SK-N-SH treated with all-trans-retinoic acid at 6 μM for 48 hours (cell line): ENCODE data around the gene TFIP11.

Experiments used
- ATAC-seq: fragments of 200-7000 bp; cut with Tn5 transposase; 3 replicates; pipeline ENCODE4 v1.9.1; 2020; ENCODE audit warnings: mild to moderate bottlenecking, moderate library complexity
- ARNTL ChIP-seq: fragments of 450-650 bp; formaldehyde crosslinking; IDR thresholded peaks from 2 replicates; pipeline ENCODE4 v1.5.0; 2020; ENCODE audit warnings: low read depth, mild to moderate bottlenecking, moderate library complexity, borderline replicate concordance
- BACH2 ChIP-seq: fragments of 250-450 bp; sonication (Bioruptor Pico); IDR thresholded peaks from 2 replicates; pipeline ENCODE4 v1.9.0; 2021; ENCODE audit warnings: mild to moderate bottlenecking, borderline replicate concordance
- CSDC2 ChIP-seq: fragments of 250-450 bp; sonication (Bioruptor Pico); IDR thresholded peaks from 2 replicates; pipeline ENCODE4 v1.5.0; 2020; ENCODE audit warnings: mild to moderate bottlenecking, moderate library complexity
- ESRRG ChIP-seq: fragments of 250-450 bp; sonication (Bioruptor Pico); IDR thresholded peaks from 2 replicates; pipeline ENCODE4 v1.6.1; 2021; ENCODE audit warnings: mild to moderate bottlenecking
- GLIS3 ChIP-seq: fragments of 250-450 bp; sonication (Bioruptor Pico); IDR thresholded peaks from 2 replicates; pipeline ENCODE4 v1.5.0; 2020; ENCODE audit warnings: mild to moderate bottlenecking, moderate library complexity
- ISL1 ChIP-seq: fragments of 250-450 bp; sonication (Bioruptor Pico); IDR thresholded peaks from 2 replicates; pipeline ENCODE4 v2.1.2; 2022; ENCODE audit warnings: mild to moderate bottlenecking, moderate library complexity
- OSR1 ChIP-seq: fragments of 250-450 bp; sonication (Bioruptor Pico); IDR thresholded peaks from 2 replicates; pipeline ENCODE4 v1.8.0; 2022; ENCODE audit warnings: moderate library complexity, mild to moderate bottlenecking, inconsistent platforms
- PPARA ChIP-seq: fragments of 250-450 bp; sonication (Bioruptor Pico); IDR thresholded peaks from 2 replicates; pipeline ENCODE4 v1.5.0; 2020; ENCODE audit warnings: mild to moderate bottlenecking, borderline replicate concordance
- RARB ChIP-seq: fragments of 250-450 bp; sonication (Bioruptor Pico); IDR thresholded peaks from 2 replicates; pipeline ENCODE4 v1.8.0; 2021; ENCODE audit warnings: mild to moderate bottlenecking, moderate library complexity
- SNAI2 ChIP-seq: fragments of 250-450 bp; sonication (Bioruptor Pico); IDR thresholded peaks from 2 replicates; pipeline ENCODE4 v1.5.0; 2020; ENCODE audit warnings: mild to moderate bottlenecking, moderate library complexity
- TCF4 ChIP-seq: fragments of 250-450 bp; sonication (Bioruptor Pico); IDR thresholded peaks from 2 replicates; pipeline ENCODE4 v1.8.0; 2021; ENCODE audit warnings: mild to moderate bottlenecking, moderate library complexity, borderline replicate concordance
- TOX ChIP-seq: fragments of 250-450 bp; sonication (Bioruptor Pico); IDR thresholded peaks from 2 replicates; pipeline ENCODE4 v1.8.0; 2021; ENCODE audit warnings: mild to moderate bottlenecking, moderate library complexity, borderline replicate concordance
- ZC3H10 ChIP-seq: fragments of 250-450 bp; sonication (Bioruptor Pico); IDR thresholded peaks from 2 replicates; pipeline ENCODE4 v1.5.1; 2021; ENCODE audit warnings: mild to moderate bottlenecking, moderate library complexity
- ZFP3 ChIP-seq: fragments of 250-450 bp; sonication (Bioruptor Pico); IDR thresholded peaks from 2 replicates; pipeline ENCODE4 v1.5.0; 2020; ENCODE audit warnings: mild to moderate bottlenecking, moderate library complexity
- ZFP30 ChIP-seq: fragments of 450-650 bp; formaldehyde crosslinking; IDR thresholded peaks from 2 replicates; pipeline ENCODE4 v1.5.0; 2022; ENCODE audit warnings: mild to moderate bottlenecking, moderate library complexity
- ZNF565 ChIP-seq: fragments of 450-650 bp; formaldehyde crosslinking; conservative IDR thresholded peaks from 2 replicates; pipeline ENCODE4 v1.5.0; 2020; ENCODE audit warnings: low read depth, mild to moderate bottlenecking, moderate library complexity
- ZNF70 ChIP-seq: fragments of 450-650 bp; formaldehyde crosslinking; IDR thresholded peaks from 2 replicates; pipeline ENCODE4 v1.5.0; 2020; ENCODE audit warnings: mild to moderate bottlenecking, moderate library complexity
- TF ChIP-seq, protein P1 (sequence below): fragments of 250-450 bp; sonication (Bioruptor Pico); IDR thresholded peaks from 2 replicates; pipeline ENCODE4 v1.8.0; 2020; ENCODE audit warnings: mild to moderate bottlenecking, moderate library complexity, borderline replicate concordance
- TF ChIP-seq, protein P2 (sequence below): fragments of 250-450 bp; sonication (Bioruptor Pico); IDR thresholded peaks from 2 replicates; pipeline ENCODE4 v1.5.1; 2021; ENCODE audit warnings: mild to moderate bottlenecking, moderate library complexity
- TF ChIP-seq, protein P3 (sequence below): fragments of 250-450 bp; sonication (Bioruptor Pico); IDR thresholded peaks from 2 replicates; pipeline ENCODE4 v1.5.1; 2020; ENCODE audit warnings: low read depth, mild to moderate bottlenecking, moderate library complexity
- TF ChIP-seq, protein P4 (sequence below): fragments of 250-450 bp; sonication (Bioruptor Pico); IDR thresholded peaks from 2 replicates; pipeline ENCODE4 v1.8.0; 2021; ENCODE audit warnings: low read depth, mild to moderate bottlenecking, moderate library complexity, borderline replicate concordance
- TF ChIP-seq, protein P5 (sequence below): fragments of 250-450 bp; sonication (Bioruptor Pico); IDR thresholded peaks from 2 replicates; pipeline ENCODE4 v1.5.0; 2020; ENCODE audit warnings: mild to moderate bottlenecking, moderate library complexity

The TFIP11 gene

DNA sequence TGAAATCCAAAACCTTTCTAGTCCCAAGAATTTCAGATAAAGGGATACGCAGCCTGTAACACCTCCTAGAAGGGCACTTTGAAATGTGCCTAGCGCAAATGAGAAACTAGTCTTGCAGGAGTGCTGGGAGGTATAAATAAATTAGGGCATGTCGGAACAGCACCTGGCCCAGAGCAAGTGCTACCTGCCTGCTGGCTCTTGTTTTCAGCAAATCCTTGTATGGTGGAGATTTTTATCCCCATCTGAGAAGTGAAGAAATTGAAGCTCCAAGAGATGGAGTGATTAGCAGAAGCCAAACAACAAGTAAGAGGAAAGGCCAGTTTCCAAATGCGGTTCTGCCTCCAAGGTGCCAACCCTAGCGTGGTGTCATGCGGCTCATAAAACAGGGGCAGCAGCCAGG lies 36.7 kb upstream of the TFIP11 start:
- ATAC-seq, result no peak
- no peak for TF ChIP-seq ZFP30
- TF ChIP-seq ZFP3 (CRISPR knock-in tag), result no peak
- TF ChIP-seq TOX (CRISPR knock-in tag), result no peak
- no peak for TF ChIP-seq ISL1 (CRISPR knock-in tag)
- no peak for TF ChIP-seq BACH2 (CRISPR knock-in tag)
- TF ChIP-seq ZC3H10 (CRISPR knock-in tag), result no peak
- no peak for TF ChIP-seq TCF4
- TF ChIP-seq ARNTL, result no peak
- TF ChIP-seq ESRRG, result no peak
- TF ChIP-seq GLIS3 (CRISPR knock-in tag), result no peak
- no peak for TF ChIP-seq SNAI2 (CRISPR knock-in tag)
- no peak for TF ChIP-seq CSDC2 (CRISPR knock-in tag)
- TF ChIP-seq OSR1 (CRISPR knock-in tag), result no peak
- TF ChIP-seq, protein P1, sequence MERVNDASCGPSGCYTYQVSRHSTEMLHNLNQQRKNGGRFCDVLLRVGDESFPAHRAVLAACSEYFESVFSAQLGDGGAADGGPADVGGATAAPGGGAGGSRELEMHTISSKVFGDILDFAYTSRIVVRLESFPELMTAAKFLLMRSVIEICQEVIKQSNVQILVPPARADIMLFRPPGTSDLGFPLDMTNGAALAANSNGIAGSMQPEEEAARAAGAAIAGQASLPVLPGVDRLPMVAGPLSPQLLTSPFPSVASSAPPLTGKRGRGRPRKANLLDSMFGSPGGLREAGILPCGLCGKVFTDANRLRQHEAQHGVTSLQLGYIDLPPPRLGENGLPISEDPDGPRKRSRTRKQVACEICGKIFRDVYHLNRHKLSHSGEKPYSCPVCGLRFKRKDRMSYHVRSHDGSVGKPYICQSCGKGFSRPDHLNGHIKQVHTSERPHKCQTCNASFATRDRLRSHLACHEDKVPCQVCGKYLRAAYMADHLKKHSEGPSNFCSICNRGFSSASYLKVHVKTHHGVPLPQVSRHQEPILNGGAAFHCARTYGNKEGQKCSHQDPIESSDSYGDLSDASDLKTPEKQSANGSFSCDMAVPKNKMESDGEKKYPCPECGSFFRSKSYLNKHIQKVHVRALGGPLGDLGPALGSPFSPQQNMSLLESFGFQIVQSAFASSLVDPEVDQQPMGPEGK (CRISPR knock-in tag), result no peak
- TF ChIP-seq ZNF70 (CRISPR knock-in tag), result no peak

DNA sequence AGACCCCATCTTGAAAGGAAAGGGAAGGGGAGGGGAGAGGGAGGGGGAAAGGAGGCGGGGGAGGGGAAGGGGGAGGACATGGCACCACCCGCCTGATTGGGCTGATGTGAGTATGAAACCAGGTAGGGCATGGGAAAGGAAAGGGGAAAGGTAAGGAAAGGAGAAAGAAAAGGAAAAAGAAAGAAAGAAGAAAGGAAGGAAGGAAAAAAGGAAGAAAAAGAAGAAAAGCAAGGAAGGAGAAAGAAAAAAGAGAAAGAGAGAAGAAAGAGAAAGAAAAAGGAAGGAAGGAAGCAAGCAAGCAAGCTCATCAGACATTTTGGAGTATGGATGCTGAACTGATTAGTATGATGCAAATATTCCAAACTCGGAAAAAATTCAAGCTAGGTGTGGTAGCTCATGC lies 36.0 kb upstream of the TFIP11 start:
- ATAC-seq, result no peak
- no peak for TF ChIP-seq BACH2 (CRISPR knock-in tag)
- TF ChIP-seq ZNF565, result no peak
- TF ChIP-seq GLIS3 (CRISPR knock-in tag), result no peak
- TF ChIP-seq, protein P2, sequence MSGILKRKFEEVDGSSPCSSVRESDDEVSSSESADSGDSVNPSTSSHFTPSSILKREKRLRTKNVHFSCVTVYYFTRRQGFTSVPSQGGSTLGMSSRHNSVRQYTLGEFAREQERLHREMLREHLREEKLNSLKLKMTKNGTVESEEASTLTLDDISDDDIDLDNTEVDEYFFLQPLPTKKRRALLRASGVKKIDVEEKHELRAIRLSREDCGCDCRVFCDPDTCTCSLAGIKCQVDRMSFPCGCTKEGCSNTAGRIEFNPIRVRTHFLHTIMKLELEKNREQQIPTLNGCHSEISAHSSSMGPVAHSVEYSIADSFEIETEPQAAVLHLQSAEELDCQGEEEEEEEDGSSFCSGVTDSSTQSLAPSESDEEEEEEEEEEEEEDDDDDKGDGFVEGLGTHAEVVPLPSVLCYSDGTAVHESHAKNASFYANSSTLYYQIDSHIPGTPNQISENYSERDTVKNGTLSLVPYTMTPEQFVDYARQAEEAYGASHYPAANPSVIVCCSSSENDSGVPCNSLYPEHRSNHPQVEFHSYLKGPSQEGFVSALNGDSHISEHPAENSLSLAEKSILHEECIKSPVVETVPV (CRISPR knock-in tag), result no peak
- TF ChIP-seq ZFP30, result no peak
- TF ChIP-seq, all 23 proteins: peak for 0

DNA sequence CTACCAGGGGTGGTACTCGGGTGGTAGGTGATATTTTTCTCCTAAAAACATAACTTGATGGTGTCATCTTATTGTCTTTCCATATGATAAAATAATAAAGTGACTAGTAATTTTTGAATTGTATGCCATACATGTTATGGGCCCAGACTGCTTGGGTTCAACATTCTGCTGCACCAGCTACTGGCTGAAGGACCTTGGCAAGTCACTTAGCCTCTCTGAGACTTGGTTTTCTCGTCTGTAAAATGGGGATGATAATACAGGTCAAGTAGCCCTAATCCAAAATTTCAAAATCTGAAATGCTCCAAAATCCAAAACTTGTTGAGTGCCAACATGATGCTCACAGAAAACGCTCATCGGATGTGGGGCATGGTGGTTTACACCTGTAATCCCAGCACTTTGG lies 35.6 kb upstream of the TFIP11 start:
- TF ChIP-seq ARNTL, result no peak
- no peak for TF ChIP-seq PPARA (CRISPR knock-in tag)
- TF ChIP-seq, protein P3, sequence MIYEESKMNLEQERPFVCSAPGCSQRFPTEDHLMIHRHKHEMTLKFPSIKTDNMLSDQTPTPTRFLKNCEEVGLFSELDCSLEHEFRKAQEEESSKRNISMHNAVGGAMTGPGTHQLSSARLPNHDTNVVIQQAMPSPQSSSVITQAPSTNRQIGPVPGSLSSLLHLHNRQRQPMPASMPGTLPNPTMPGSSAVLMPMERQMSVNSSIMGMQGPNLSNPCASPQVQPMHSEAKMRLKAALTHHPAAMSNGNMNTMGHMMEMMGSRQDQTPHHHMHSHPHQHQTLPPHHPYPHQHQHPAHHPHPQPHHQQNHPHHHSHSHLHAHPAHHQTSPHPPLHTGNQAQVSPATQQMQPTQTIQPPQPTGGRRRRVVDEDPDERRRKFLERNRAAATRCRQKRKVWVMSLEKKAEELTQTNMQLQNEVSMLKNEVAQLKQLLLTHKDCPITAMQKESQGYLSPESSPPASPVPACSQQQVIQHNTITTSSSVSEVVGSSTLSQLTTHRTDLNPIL (CRISPR knock-in tag), result no peak
- TF ChIP-seq, protein P4, sequence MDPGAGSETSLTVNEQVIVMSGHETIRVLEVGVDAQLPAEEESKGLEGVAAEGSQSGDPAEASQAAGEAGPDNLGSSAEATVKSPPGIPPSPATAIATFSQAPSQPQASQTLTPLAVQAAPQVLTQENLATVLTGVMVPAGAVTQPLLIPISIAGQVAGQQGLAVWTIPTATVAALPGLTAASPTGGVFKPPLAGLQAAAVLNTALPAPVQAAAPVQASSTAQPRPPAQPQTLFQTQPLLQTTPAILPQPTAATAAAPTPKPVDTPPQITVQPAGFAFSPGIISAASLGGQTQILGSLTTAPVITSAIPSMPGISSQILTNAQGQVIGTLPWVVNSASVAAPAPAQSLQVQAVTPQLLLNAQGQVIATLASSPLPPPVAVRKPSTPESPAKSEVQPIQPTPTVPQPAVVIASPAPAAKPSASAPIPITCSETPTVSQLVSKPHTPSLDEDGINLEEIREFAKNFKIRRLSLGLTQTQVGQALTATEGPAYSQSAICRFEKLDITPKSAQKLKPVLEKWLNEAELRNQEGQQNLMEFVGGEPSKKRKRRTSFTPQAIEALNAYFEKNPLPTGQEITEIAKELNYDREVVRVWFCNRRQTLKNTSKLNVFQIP (CRISPR knock-in tag), result no peak
- TF ChIP-seq RARB (CRISPR knock-in tag), result no peak
- TF ChIP-seq ISL1 (CRISPR knock-in tag), result no peak
- TF ChIP-seq ZNF565, result no peak
- ATAC-seq, result no peak

DNA sequence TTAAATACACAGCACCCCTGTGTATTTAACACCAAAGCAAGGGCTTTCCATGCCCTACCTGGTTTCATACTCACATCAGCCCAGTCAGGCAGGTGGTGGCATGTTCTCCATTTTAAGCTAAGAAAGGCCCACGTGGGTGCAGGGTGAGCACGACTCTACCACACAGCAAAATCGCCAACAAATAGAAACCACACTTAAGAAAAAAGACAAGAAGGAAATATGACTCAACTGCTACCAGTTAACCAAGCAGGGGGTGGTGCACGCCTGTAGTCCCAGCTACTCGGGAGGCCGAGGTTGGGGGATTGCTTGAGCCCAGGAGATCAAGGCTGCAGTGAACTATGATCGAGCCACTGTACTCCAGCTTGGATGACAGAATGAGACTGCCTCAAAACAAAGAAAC lies 35.2 kb upstream of the TFIP11 start:
- ATAC-seq, result no peak
- TF ChIP-seq ARNTL (no peak), CSDC2 (CRISPR knock-in tag) (no peak), ZC3H10 (CRISPR knock-in tag) (no peak), ZFP30 (no peak), OSR1 (CRISPR knock-in tag) (no peak), ZFP3 (CRISPR knock-in tag) (no peak), RARB (CRISPR knock-in tag) (no peak), BACH2 (CRISPR knock-in tag) (no peak), ISL1 (CRISPR knock-in tag) (no peak)
- TF ChIP-seq, protein P4 (CRISPR knock-in tag), result no peak
- TF ChIP-seq, protein P1 (CRISPR knock-in tag), result no peak
- TF ChIP-seq, protein P5, sequence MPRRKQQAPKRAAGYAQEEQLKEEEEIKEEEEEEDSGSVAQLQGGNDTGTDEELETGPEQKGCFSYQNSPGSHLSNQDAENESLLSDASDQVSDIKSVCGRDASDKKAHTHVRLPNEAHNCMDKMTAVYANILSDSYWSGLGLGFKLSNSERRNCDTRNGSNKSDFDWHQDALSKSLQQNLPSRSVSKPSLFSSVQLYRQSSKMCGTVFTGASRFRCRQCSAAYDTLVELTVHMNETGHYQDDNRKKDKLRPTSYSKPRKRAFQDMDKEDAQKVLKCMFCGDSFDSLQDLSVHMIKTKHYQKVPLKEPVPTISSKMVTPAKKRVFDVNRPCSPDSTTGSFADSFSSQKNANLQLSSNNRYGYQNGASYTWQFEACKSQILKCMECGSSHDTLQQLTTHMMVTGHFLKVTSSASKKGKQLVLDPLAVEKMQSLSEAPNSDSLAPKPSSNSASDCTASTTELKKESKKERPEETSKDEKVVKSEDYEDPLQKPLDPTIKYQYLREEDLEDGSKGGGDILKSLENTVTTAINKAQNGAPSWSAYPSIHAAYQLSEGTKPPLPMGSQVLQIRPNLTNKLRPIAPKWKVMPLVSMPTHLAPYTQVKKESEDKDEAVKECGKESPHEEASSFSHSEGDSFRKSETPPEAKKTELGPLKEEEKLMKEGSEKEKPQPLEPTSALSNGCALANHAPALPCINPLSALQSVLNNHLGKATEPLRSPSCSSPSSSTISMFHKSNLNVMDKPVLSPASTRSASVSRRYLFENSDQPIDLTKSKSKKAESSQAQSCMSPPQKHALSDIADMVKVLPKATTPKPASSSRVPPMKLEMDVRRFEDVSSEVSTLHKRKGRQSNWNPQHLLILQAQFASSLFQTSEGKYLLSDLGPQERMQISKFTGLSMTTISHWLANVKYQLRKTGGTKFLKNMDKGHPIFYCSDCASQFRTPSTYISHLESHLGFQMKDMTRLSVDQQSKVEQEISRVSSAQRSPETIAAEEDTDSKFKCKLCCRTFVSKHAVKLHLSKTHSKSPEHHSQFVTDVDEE, result no peak
- TF ChIP-seq, protein P2 (CRISPR knock-in tag), result no peak
